ENCODE results near the gene COL4A4. TPM values are rescaled to one million over a fixed set of nuclear protein-coding genes. Genes with fewer than 3 reads are reported as not detected.

Gene COL4A4
- total RNA-seq, 6 donors from 2014 or later = 22.0 to 31.2 (median 26.1) TPM

- WGBS, 2 donors = 75 to 81% methylated on average over 2 of the region's 2 CpGs
- ATAC-seq (ENCODE audit: low FRiP score in 2 of 2) = no peak
- Histone ChIP-seq H3K4me1 (no peaks in the 10 kb centered on the region), H3K27me3 (no peaks in the 10 kb centered on the region), H3K9me3 (peaks cover 0 to 4% (median 0%) of the 10 kb centered on the region in 4 donors), H3K36me3 (no peaks in the 10 kb centered on the region), H3K4me3 (no peak overlapping the region), H3K27ac (no peak overlapping the region)
- TF ChIP-seq CTCF (IDR thresholded peaks at IDR 0.05) = no peak
- no peak for TF ChIP-seq EP300 (IDR thresholded peaks at IDR 0.05)
- no peak for TF ChIP-seq POLR2AphosphoS5 (IDR thresholded peaks at IDR 0.05)
- no peak for TF ChIP-seq POLR2A (IDR thresholded peaks at IDR 0.05)
- no peak for DNase-seq
These were observed 15.9 kb downstream of the COL4A4 start for GRCh38 chr2:227148106-227148505.

GRCh38 chr2:227147023-227147422 is 17.0 kb downstream of the COL4A4 start:
- no peaks in the 10 kb centered on the region for H3K4me1 ChIP-seq
- TF ChIP-seq CTCF (IDR thresholded peaks at IDR 0.05) (no peak), POLR2AphosphoS5 (IDR thresholded peaks at IDR 0.05) (no peak), POLR2A (IDR thresholded peaks at IDR 0.05) (no peak), EP300 (IDR thresholded peaks at IDR 0.05) (no peak)
- no peak overlapping the region for H3K4me3 ChIP-seq
- H3K9me3 ChIP-seq = peaks cover 0 to 4% (median 0%) of the 10 kb centered on the region in 4 donors
- no peaks in the 10 kb centered on the region for H3K27me3 ChIP-seq
- H3K36me3 ChIP-seq = no peaks in the 10 kb centered on the region
- DNase-seq (no peak), ATAC-seq (ENCODE audit: low FRiP score in 2 of 2) (no peak)
- no peak overlapping the region for H3K27ac ChIP-seq
- 90 to 92% methylated on average over 3 of the region's 3 CpGs for WGBS, 2 donors

GRCh38 chr2:227146456-227146855 is 17.5 kb downstream of the COL4A4 start:
- H3K36me3 ChIP-seq = no peaks in the 10 kb centered on the region
- H3K4me3 ChIP-seq = no peak overlapping the region
- no peak overlapping the region for H3K27ac ChIP-seq
- H3K27me3 ChIP-seq = no peaks in the 10 kb centered on the region
- peaks cover 0 to 4% (median 0%) of the 10 kb centered on the region in 4 donors for H3K9me3 ChIP-seq
- H3K4me1 ChIP-seq = peaks cover 0 to 3% (median 0%) of the 10 kb centered on the region in 4 donors
- DNase-seq = no peak
- TF ChIP-seq EP300 (IDR thresholded peaks at IDR 0.05) = no peak
- no peak for TF ChIP-seq POLR2A (IDR thresholded peaks at IDR 0.05)
- no peak for TF ChIP-seq POLR2AphosphoS5 (IDR thresholded peaks at IDR 0.05)
- TF ChIP-seq CTCF (IDR thresholded peaks at IDR 0.05) = no peak
- no peak for ATAC-seq (ENCODE audit: low FRiP score in 2 of 2)
- WGBS, 2 donors = 68 to 72% methylated on average over 6 of the region's 6 CpGs

GRCh38 chr2:227143895-227144294 is 20.1 kb downstream of the COL4A4 start:
- DNase-seq (no peak), ATAC-seq (ENCODE audit: low FRiP score in 2 of 2) (no peak)
- no peaks in the 10 kb centered on the region for H3K27me3 ChIP-seq
- 57 to 62% methylated on average over 1 of the region's 1 CpG for WGBS, 2 donors
- H3K27ac ChIP-seq = no peak overlapping the region
- peaks cover 0 to 4% (median 0%) of the 10 kb centered on the region in 4 donors for H3K9me3 ChIP-seq
- no peak for TF ChIP-seq EP300 (IDR thresholded peaks at IDR 0.05)
- no peak for TF ChIP-seq POLR2A (IDR thresholded peaks at IDR 0.05)
- TF ChIP-seq POLR2AphosphoS5 (IDR thresholded peaks at IDR 0.05) = no peak
- no peak for TF ChIP-seq CTCF (IDR thresholded peaks at IDR 0.05)
- H3K4me3 ChIP-seq = no peak overlapping the region
- H3K4me1 ChIP-seq = peaks cover 0 to 3% (median 0%) of the 10 kb centered on the region in 4 donors
- no peaks in the 10 kb centered on the region for H3K36me3 ChIP-seq

GRCh38 chr2:227141301-227141700 is 22.7 kb downstream of the COL4A4 start:
- no peaks in the 10 kb centered on the region for H3K27me3 ChIP-seq
- H3K4me3 ChIP-seq = no peak overlapping the region
- TF ChIP-seq EP300 (IDR thresholded peaks at IDR 0.05) = no peak
- no peak for TF ChIP-seq POLR2A (IDR thresholded peaks at IDR 0.05)
- no peak for TF ChIP-seq POLR2AphosphoS5 (IDR thresholded peaks at IDR 0.05)
- no peak for TF ChIP-seq CTCF (IDR thresholded peaks at IDR 0.05)
- peaks cover 0 to 3% (median 0%) of the 10 kb centered on the region in 4 donors for H3K4me1 ChIP-seq
- ATAC-seq (ENCODE audit: low FRiP score in 2 of 2) = no peak
- no peak overlapping the region for H3K27ac ChIP-seq
- WGBS, 2 donors = 85 to 89% methylated on average over 4 of the region's 4 CpGs
- H3K36me3 ChIP-seq = no peaks in the 10 kb centered on the region
- DNase-seq = no peak
- H3K9me3 ChIP-seq = no peaks in the 10 kb centered on the region

Measured in upper lobe of left lung (tissue), 6 donors.